K562 (cell line): ENCODE measurements around the gene SLC3A2. TPM values are rescaled to one million over a fixed set of nuclear protein-coding genes. Genes with fewer than 3 reads are reported as not detected.

ENCODE experiments used
- BHLHE40 ChIP-seq: IDR thresholded peaks from 2 replicates; pipeline ENCODE4 v1.6.1; 2011; ENCODE audit warnings: low read length, improper control_type of control experiment
- CEBPZ ChIP-seq: fragments of 150-350 bp; IDR thresholded peaks from 2 replicates; pipeline ENCODE4 v1.6.1; 2014; ENCODE audit warnings: low read depth, mild to moderate bottlenecking, low read length, borderline replicate concordance
- CHD4 ChIP-seq: fragments of 200-600 bp; sonication (generic); IDR thresholded peaks from 3 replicates; pipeline ENCODE4 v1.6.1; 2012; ENCODE audit warnings: low read depth, mild to moderate bottlenecking, mixed read lengths, low read length, inconsistent platforms; ENCODE audit not compliant: insufficient read depth, insufficient replicate concordance, poor library complexity, severe bottlenecking
- CXXC5 ChIP-seq: fragments of 250-450 bp; sonication (Bioruptor Pico); IDR thresholded peaks from 2 replicates; pipeline ENCODE4 v1.8.0; 2022; ENCODE audit warnings: inconsistent platforms, mild to moderate bottlenecking, moderate library complexity
- GTF2E2 ChIP-seq: fragments of 200-800 bp; sonication (Bioruptor generic); IDR thresholded peaks from 2 replicates; pipeline ENCODE4 v1.6.1; 2016; ENCODE audit warnings: missing genetic modification characterization, missing compliant biosample characterization
- IRF1 ChIP-seq: sonication (generic); formaldehyde crosslinking; IDR thresholded peaks from 2 replicates; pipeline ENCODE4 v1.8.0; 2022; ENCODE audit warnings: missing genetic modification reagents, mild to moderate bottlenecking, borderline replicate concordance
- MBD1 ChIP-seq: fragments of 250-450 bp; sonication (Bioruptor Pico); IDR thresholded peaks from 2 replicates; pipeline ENCODE4 v1.8.0; 2022; ENCODE audit warnings: inconsistent platforms
- NFE2 ChIP-seq: IDR thresholded peaks from 2 replicates; pipeline ENCODE4 v1.6.1; 2014; ENCODE audit warnings: antibody characterized with exemption, low read depth
- RNF219 ChIP-seq: fragments of 250-450 bp; sonication (Bioruptor Pico); IDR thresholded peaks from 2 replicates; pipeline ENCODE4 v1.5.0; 2022; ENCODE audit warnings: mild to moderate bottlenecking
- ZNF282 ChIP-seq: sonication (generic); formaldehyde crosslinking; IDR thresholded peaks from 2 replicates; pipeline ENCODE4 v1.8.1; 2023; ENCODE audit warnings: missing genetic modification reagents
- ZNF609 ChIP-seq: sonication (generic); formaldehyde crosslinking; IDR thresholded peaks from 2 replicates; pipeline ENCODE4 v1.8.1; 2023; ENCODE audit warnings: missing genetic modification reagents, mild to moderate bottlenecking, borderline replicate concordance
- ZNF696 ChIP-seq: fragments of 250-450 bp; sonication (Bioruptor Pico); conservative IDR thresholded peaks from 2 replicates; pipeline ENCODE4 v1.4.0; 2020; ENCODE audit warnings: mild to moderate bottlenecking, moderate library complexity
- polyA plus RNA-seq, 8 experiments: library from polyadenylated mRNA; depleted of rRNA in 4 of 8; stranded (reverse) in 5 of 8; unstranded in 3 of 8; fragments of >200 nt; fragmentation: Nextera tagmentation in 2 of 8; fragmentation: Illumina TruSeq in 1 of 8; extraction: Ambion mirVana in 2 of 8; extraction: Trizol in 1 of 8; gene quantifications; 2 replicates each; pipeline versions ENCODE4 v1.2.1 to v1.2.3, GENCODE V29; 2011 to 2014; ENCODE audit warnings: inconsistent platforms in 1 of 8, missing spikeins in 1 of 8
- total RNA-seq, 7 experiments: library from RNA; depleted of rRNA in 6 of 7; stranded (reverse); fragments of >200 nt in 6 of 7; fragmentation: Illumina TruSeq in 2 of 7; extraction: Trizol in 2 of 7; gene quantifications; 2 replicates each; pipeline versions ENCODE4 v1.2.1 to v1.2.3, GENCODE V29; 2011 to 2021; ENCODE audit warnings: low replicate concordance in 1 of 7

The SLC3A2 gene
- total and polyA plus RNA-seq, 9 of the 15 experiments (the other 6 are each of a cell fraction or from before 2014, with no cell fraction given) = 20.0 to 296 (median 214) TPM

GRCh38 chr11:62831520-62832335, 49.0 kb upstream of the SLC3A2 start, which contains the start of gene STX5 (continued):
- TF ChIP-seq GTF2E2 (tag) = peak; percentile 46; the same call in 1 of the 2 replicates
- TF ChIP-seq CEBPZ = peak; percentile 97
- TF ChIP-seq IRF1 = no peak
- peak; percentile 43; the same call in 1 of the 2 replicates for TF ChIP-seq BHLHE40
- no peak for TF ChIP-seq MBD1
- TF ChIP-seq RNF219 (CRISPR knock-in tag) = no peak
- no peak for TF ChIP-seq ZNF282
- no peak for TF ChIP-seq CHD4
- TF ChIP-seq ZNF609 (CRISPR knock-in tag) = no peak
- TF ChIP-seq NFE2 = peak; percentile 15
- no peak for TF ChIP-seq ZNF696 (CRISPR knock-in tag)
- peak; percentile 48 for TF ChIP-seq CXXC5
